CD4-positive, alpha-beta T cell (primary cell): ENCODE measurements around the gene SAP130. TPM values are rescaled to one million over a fixed set of nuclear protein-coding genes. Genes with fewer than 3 reads are reported as not detected.

ENCODE experiments used
- ATAC-seq: fragments of 200-7000 bp; cut with Tn5 transposase; one replicate; pipeline ENCODE4 v1.10.0; 2022; ENCODE audit warnings: mild to moderate bottlenecking; ENCODE audit not compliant: poor library complexity
- CTCF ChIA-PET: fragments of 350-600 bp; sonication (Branson Sonifier 250); formaldehyde crosslinking; loops from one replicate; lab custom pipeline; 2021; ENCODE audit warnings: antibody characterized with exemption, inconsistent platforms; lab: Charles Lee
- POLR2A ChIA-PET: fragments of 350-600 bp; sonication (Branson Sonifier 250); formaldehyde crosslinking; loops from one replicate; lab custom pipeline; 2021; ENCODE audit warnings: antibody characterized with exemption, inconsistent platforms; lab: Charles Lee
- DNase-seq, 14 experiments: peaks; one replicate each; pipeline ENCODE4 v3.0.0-alpha.2; 2013 to 2020; ENCODE audit warnings: mixed read lengths in 2 of 14
- H3K27ac ChIP-seq, 2 donors: one replicate each; pipeline versions ENCODE4 v1.5.1 to v1.7.0; 2013; ENCODE audit warnings: low read length in 2 of 2, low read depth in 1 of 2, mild to moderate bottlenecking in 1 of 2
- H3K27me3 ChIP-seq, 2 experiments: 1 replicate in 1 of 2; 2 replicates in 1 of 2; pipeline versions ENCODE4 v1.6.1 to v1.7.0; 2013; ENCODE audit warnings: low read length in 2 of 2, control low read depth in 1 of 2, mild to moderate bottlenecking in 1 of 2, moderate library complexity in 1 of 2; ENCODE audit not compliant: insufficient read depth in 2 of 2, control insufficient read depth in 1 of 2
- H3K36me3 ChIP-seq: one replicate; pipeline ENCODE4 v1.6.1; 2013; ENCODE audit warnings: low read length, control low read depth; ENCODE audit not compliant: insufficient read depth
- H3K4me1 ChIP-seq: one replicate; pipeline ENCODE4 v1.6.1; 2013; ENCODE audit warnings: low read length, control low read depth; ENCODE audit not compliant: insufficient read depth
- H3K4me3 ChIP-seq: one replicate; pipeline ENCODE4 v1.5.1; 2013; ENCODE audit warnings: mild to moderate bottlenecking, low read length, moderate library complexity
- H3K9me3 ChIP-seq, 2 experiments: 1 replicate in 1 of 2; 2 replicates in 1 of 2; pipeline versions ENCODE4 v1.6.1 to v1.7.0; 2013; ENCODE audit warnings: low read length in 2 of 2, mild to moderate bottlenecking in 2 of 2, control low read depth in 1 of 2, moderate library complexity in 1 of 2; ENCODE audit not compliant: control insufficient read depth in 1 of 2, insufficient read depth in 1 of 2
- H3K27ac Mint-ChIP-seq: one replicate; pipeline ENCODE4 v1.8.0; 2020; ENCODE audit warnings: mixed read lengths
- H3K27me3 Mint-ChIP-seq: one replicate; pipeline ENCODE4 v1.8.0; 2021; ENCODE audit warnings: mixed read lengths
- H3K36me3 Mint-ChIP-seq: one replicate; pipeline ENCODE4 v1.8.0; 2021; ENCODE audit warnings: low read depth, mixed read lengths
- H3K4me1 Mint-ChIP-seq: one replicate; pipeline ENCODE4 v1.8.0; 2021; ENCODE audit warnings: low read depth, mixed read lengths
- H3K4me3 Mint-ChIP-seq: one replicate; pipeline ENCODE4 v1.8.0; 2020; ENCODE audit warnings: mild to moderate bottlenecking, mixed read lengths
- H3K9me3 Mint-ChIP-seq: one replicate; pipeline ENCODE4 v1.8.0; 2020; ENCODE audit warnings: mixed read lengths
- CTCF ChIP-seq: fragments of 200-600 bp; IDR thresholded peaks from one replicate; pipeline ENCODE4 v1.8.0; 2022; ENCODE audit warnings: antibody characterized with exemption, mild to moderate bottlenecking
- intact Hi-C, 2 experiments: fragments of 100-400 bp; cut with DNase I in 1 of 2; cut with micrococcal nuclease in 1 of 2; formaldehyde crosslinking; loops; one replicate each; pipeline versions ENCODE4 v1.15.1 to v1.9.0; 2023 to 2025; cut with DNase I, micrococcal nuclease
- total RNA-seq, 174 experiments: library from RNA in 2 of 174; stranded (reverse) in 2 of 174; gene quantifications; one replicate each; pipeline ENCODE4 v1.2.3 and lab custom pipeline; 2021 to 2026

Gene SAP130
- total RNA-seq, 2 experiments from 2014 or later: 19.2 to 21.0 TPM

- ChIA-PET POLR2A (no interaction called here), CTCF (no interaction called here)
- DNase-seq (no peak), ATAC-seq (no peak)
- no peaks in the 10 kb centered on the region for H3K9me3 Mint-ChIP-seq
- Histone ChIP-seq H3K36me3 (peaks cover 59% of the 10 kb centered on the region), H3K4me3 (no peak overlapping the region), H3K4me1 (no peaks in the 10 kb centered on the region), H3K27me3 (no peaks in the 10 kb centered on the region), H3K27ac (no peak overlapping the region), H3K9me3 (no peaks in the 10 kb centered on the region)
- intact Hi-C loops: no loop called here
- no peaks in the 10 kb centered on the region for H3K4me1 Mint-ChIP-seq
- no peaks in the 10 kb centered on the region for H3K27me3 Mint-ChIP-seq
- TF ChIP-seq CTCF: no peak
- H3K4me3 Mint-ChIP-seq: no peak overlapping the region
- H3K27ac Mint-ChIP-seq: no peak overlapping the region
- H3K36me3 Mint-ChIP-seq: peaks cover 82% of the 10 kb centered on the region
These were observed 32.1 kb downstream of the SAP130 start for GRCh38 chr2:127995725-127996124.

DNA sequence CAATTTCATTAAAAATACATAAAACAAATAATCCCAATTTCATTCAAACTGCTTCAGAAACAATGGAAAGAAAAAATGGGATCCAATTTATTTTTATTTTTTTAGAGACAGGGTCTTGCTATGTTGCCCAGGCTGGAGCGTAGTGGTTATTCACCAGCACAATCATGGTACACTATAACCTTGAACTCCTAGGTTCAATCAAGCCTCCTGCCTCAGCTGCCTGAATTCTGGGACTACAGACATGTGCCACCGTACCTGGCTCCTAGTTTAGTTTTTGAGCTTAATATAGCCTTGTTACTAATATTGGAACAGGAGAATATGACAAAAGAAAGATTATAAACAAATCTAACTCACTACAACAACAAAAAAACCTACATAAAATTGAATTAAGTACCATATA, 34.2 kb downstream of the SAP130 start:
- Histone ChIP-seq H3K27me3 (no peaks in the 10 kb centered on the region), H3K9me3 (no peaks in the 10 kb centered on the region), H3K4me3 (no peak overlapping the region), H3K4me1 (no peaks in the 10 kb centered on the region), H3K27ac (no peak overlapping the region), H3K36me3 (peaks cover 50% of the 10 kb centered on the region)
- ATAC-seq (no peak), DNase-seq (no peak)
- TF ChIP-seq CTCF: no peak
- peaks cover 83% of the 10 kb centered on the region for H3K36me3 Mint-ChIP-seq
- no peak overlapping the region for H3K4me3 Mint-ChIP-seq
- H3K27me3 Mint-ChIP-seq: no peaks in the 10 kb centered on the region
- H3K4me1 Mint-ChIP-seq: no peaks in the 10 kb centered on the region
- ChIA-PET CTCF (no interaction called here), POLR2A (no interaction called here)
- H3K9me3 Mint-ChIP-seq: no peaks in the 10 kb centered on the region
- no peak overlapping the region for H3K27ac Mint-ChIP-seq
- intact Hi-C loops: no loop called here

- Mint-ChIP-seq H3K36me3 (peaks cover 86% of the 10 kb centered on the region), H3K9me3 (no peaks in the 10 kb centered on the region), H3K27me3 (no peaks in the 10 kb centered on the region), H3K4me3 (no peak overlapping the region), H3K27ac (no peak overlapping the region), H3K4me1 (no peaks in the 10 kb centered on the region)
- no peaks in the 10 kb centered on the region for H3K9me3 ChIP-seq
- no peak for TF ChIP-seq CTCF
- no peaks in the 10 kb centered on the region for H3K27me3 ChIP-seq
- POLR2A ChIA-PET: no interaction called here
- H3K36me3 ChIP-seq: peaks cover 55% of the 10 kb centered on the region
- ATAC-seq (no peak), DNase-seq (no peak)
- intact Hi-C loops: no loop called here
- no peaks in the 10 kb centered on the region for H3K4me1 ChIP-seq
- CTCF ChIA-PET: no interaction called here
- no peak overlapping the region for H3K27ac ChIP-seq
- no peak overlapping the region for H3K4me3 ChIP-seq
These were observed 36.1 kb downstream of the SAP130 start for GRCh38 chr2:127991742-127992141.
